ENCODE results near the gene G0S2.
A peak's percentile ranks its signal among the peaks of the same experiment; 100 is the strongest.
"Not testable (repeated sequence)": the region's sequence is repeated elsewhere in the genome, so short reads cannot be mapped to it uniquely, and the experiment has no call there.

G0S2 gene

GRCh38 chr1:209685821-209686220, 10.6 kb downstream of the G0S2 start:
- DNase-seq = peak; percentile 21

- no peak for DNase-seq
Observed at GRCh38 chr1:209686322-209686721, 11.1 kb downstream of the G0S2 start.

- no peak for DNase-seq
Observed at GRCh38 chr1:209688746-209689234, 13.6 kb downstream of the G0S2 start.

GRCh38 chr1:209689477-209689876, 14.3 kb downstream of the G0S2 start:
- no peak for DNase-seq

GRCh38 chr1:209691237-209691636, 16.0 kb downstream of the G0S2 start:
- no peak for DNase-seq

GRCh38 chr1:209692296-209692695, 17.1 kb downstream of the G0S2 start:
- no peak for DNase-seq

- DNase-seq = peak; percentile 54
Observed at GRCh38 chr1:209692745-209693504, 17.7 kb downstream of the G0S2 start.

GRCh38 chr1:209696673-209697072, 21.5 kb downstream of the G0S2 start:
- DNase-seq = no peak

- DNase-seq = no peak
Observed at GRCh38 chr1:209697126-209697525, 21.9 kb downstream of the G0S2 start.

GRCh38 chr1:209700686-209701085, 25.5 kb downstream of the G0S2 start:
- not testable (repeated sequence) for DNase-seq

GRCh38 chr1:209702832-209703231, 27.6 kb downstream of the G0S2 start:
- DNase-seq = no peak

- DNase-seq = no peak
Observed at GRCh38 chr1:209703834-209704504, 28.8 kb downstream of the G0S2 start.

- DNase-seq = no peak
Observed at GRCh38 chr1:209704584-209704983, 29.4 kb downstream of the G0S2 start, which contains the start of gene HSD11B1. HSD11B1 (plus strand) TSS chr1:209704846; CDS start chr1:209704943, 97 bp downstream.

GRCh38 chr1:209705033-209705598, 29.9 kb downstream of the G0S2 start:
- no peak for DNase-seq

- no peak for DNase-seq
Observed at GRCh38 chr1:209706622-209707021, 31.4 kb downstream of the G0S2 start.

GRCh38 chr1:209707308-209707707, 32.1 kb downstream of the G0S2 start:
- no peak for DNase-seq

- no peak for DNase-seq
Observed at GRCh38 chr1:209708297-209708696, 33.1 kb downstream of the G0S2 start.

GRCh38 chr1:209710093-209710492, 34.9 kb downstream of the G0S2 start:
- no peak for DNase-seq

GRCh38 chr1:209710847-209711246, 35.6 kb downstream of the G0S2 start:
- no peak for DNase-seq

GRCh38 chr1:209714338-209714737, 39.1 kb downstream of the G0S2 start:
- no peak for DNase-seq

GRCh38 chr1:209715314-209715713, 40.1 kb downstream of the G0S2 start:
- DNase-seq = no peak

- no peak for DNase-seq
Observed at GRCh38 chr1:209717818-209718217, 42.6 kb downstream of the G0S2 start.

- no peak for DNase-seq
Observed at GRCh38 chr1:209720326-209720725, 45.1 kb downstream of the G0S2 start.

- no peak for DNase-seq
Observed at GRCh38 chr1:209720826-209721225, 45.6 kb downstream of the G0S2 start.

All from activated T-cell treated with anti-CD3 and anti-CD28 coated beads, Interleukin-2, amount 50 U/mL, for 1 hour (primary cell).